SK-N-SH (cell line): ENCODE results near the gene KIAA0040. TPM values are rescaled to one million over a fixed set of nuclear protein-coding genes. Genes with fewer than 3 reads are reported as not detected.

Experiments used
- CTCF ChIA-PET: fragments of 300-600, 350-600 bp; formaldehyde crosslinking; extraction: SDS; loops from one replicate; lab custom pipeline; 2021; lab: Yijun Ruan, JAX
- POLR2A ChIA-PET: fragments of 350-600 bp; sonication (Branson Sonifier 250); formaldehyde crosslinking; extraction: SDS; loops from one replicate; lab custom pipeline; 2020; ENCODE audit warnings: antibody characterized with exemption, inconsistent platforms; lab: Yijun Ruan, JAX
- DNase-seq: peaks from one replicate; pipeline ENCODE4 v3.0.0; 2012
- H2AFZ ChIP-seq: fragments of 200-600 bp; sonication (generic); 2 replicates; pipeline ENCODE4 v1.8.1; 2016; ENCODE audit warnings: antibody characterized with exemption, mild to moderate bottlenecking, low read depth
- H3F3A ChIP-seq: fragments of 200-600 bp; sonication (generic); replicated peaks from 2 replicates; pipeline ENCODE3; 2016; ENCODE audit warnings: antibody characterized with exemption, mild to moderate bottlenecking; ENCODE audit not compliant: insufficient read depth
- H3K27ac ChIP-seq, 2 experiments: fragments of 200-500 bp in 1 of 2; fragments of 200-600 bp in 1 of 2; sonication (Bioruptor generic) in 1 of 2; sonication (generic), shearing (Covaris generic) in 1 of 2; 2 replicates each; pipeline versions ENCODE4 v1.5.1 to v1.6.1; 2014 to 2016; ENCODE audit warnings: low read depth in 2 of 2, inconsistent platforms in 1 of 2, low read length in 1 of 2, mild to moderate bottlenecking in 1 of 2, mixed read lengths in 1 of 2
- H3K27me3 ChIP-seq: fragments of 200-600 bp; sonication (generic), shearing (Covaris generic); 2 replicates; pipeline ENCODE4 v1.6.1; 2016; ENCODE audit warnings: mixed run types; ENCODE audit not compliant: insufficient read depth
- H3K36me3 ChIP-seq, 2 experiments: fragments of 200-500 bp in 1 of 2; fragments of 200-600 bp in 1 of 2; sonication (Bioruptor generic) in 1 of 2; sonication (generic) in 1 of 2; replicated peaks in 1 of 2; 2 replicates each; pipeline versions ENCODE3 to v1.5.1; 2014 to 2016; ENCODE audit warnings: low read length in 1 of 2, mild to moderate bottlenecking in 1 of 2; ENCODE audit not compliant: insufficient read depth in 2 of 2, control insufficient read depth in 1 of 2
- H3K4me1 ChIP-seq, 2 experiments: fragments of 200-500 bp in 1 of 2; fragments of 200-600 bp in 1 of 2; sonication (Bioruptor generic) in 1 of 2; sonication (generic), shearing (Covaris generic) in 1 of 2; 2 replicates each; pipeline versions ENCODE4 v1.5.1 to v1.6.1; 2014 to 2016; ENCODE audit warnings: low read depth in 1 of 2, low read length in 1 of 2, mixed run types in 1 of 2; ENCODE audit not compliant: insufficient read depth in 2 of 2, control insufficient read depth in 1 of 2
- H3K4me2 ChIP-seq: fragments of 200-600 bp; sonication (generic), shearing (Covaris generic); 2 replicates; pipeline ENCODE4 v1.6.1; 2017; ENCODE audit warnings: mixed run types
- H3K4me3 ChIP-seq, 2 experiments: fragments of 200-500 bp in 1 of 2; fragments of 200-600 bp in 1 of 2; sonication (Bioruptor generic) in 1 of 2; sonication (generic), shearing (Covaris generic) in 1 of 2; 2 replicates each; pipeline versions ENCODE4 v1.5.1 to v1.8.1; 2014 to 2016; ENCODE audit warnings: low read depth in 2 of 2, inconsistent platforms in 1 of 2, low read length in 1 of 2, mild to moderate bottlenecking in 1 of 2, mixed read lengths in 1 of 2, moderate library complexity in 1 of 2
- H3K79me2 ChIP-seq: fragments of 200-600 bp; sonication (generic); 2 replicates; pipeline ENCODE4 v1.8.1; 2017; ENCODE audit warnings: mild to moderate bottlenecking; ENCODE audit not compliant: insufficient read depth
- H3K9ac ChIP-seq: fragments of 200-600 bp; sonication (generic); 2 replicates; pipeline ENCODE4 v1.6.1; 2017; ENCODE audit warnings: mixed run types
- H3K9me2 ChIP-seq: fragments of 200-600 bp; sonication (generic); 2 replicates; pipeline ENCODE4 v1.6.1; 2017; ENCODE audit warnings: mixed run types
- H3K9me3 ChIP-seq: fragments of 200-600 bp; sonication (generic); 2 replicates; pipeline ENCODE4 v1.6.1; 2017; ENCODE audit warnings: mixed run types, mild to moderate bottlenecking, moderate library complexity
- H4K20me1 ChIP-seq: fragments of 200-600 bp; sonication (generic); 2 replicates; pipeline ENCODE4 v1.6.1; 2017; ENCODE audit warnings: mild to moderate bottlenecking, mixed run types; ENCODE audit not compliant: insufficient read depth
- CHD2 ChIP-seq: fragments of 150-350 bp; IDR thresholded peaks from 2 replicates; pipeline ENCODE4 v1.6.1; 2018; ENCODE audit warnings: low read length; ENCODE audit not compliant: partially characterized antibody
- FOXJ3 ChIP-seq: sonication (generic); formaldehyde crosslinking; IDR thresholded peaks from 2 replicates; pipeline ENCODE4 v1.5.1; 2020; ENCODE audit warnings: mild to moderate bottlenecking, missing genetic modification reagents
- GABPA ChIP-seq: IDR thresholded peaks from 2 replicates; pipeline ENCODE4 v1.4.0; 2012; ENCODE audit warnings: low read depth, mild to moderate bottlenecking
- JUND ChIP-seq: IDR thresholded peaks from 2 replicates; pipeline ENCODE4 v1.4.0; 2012
- MXI1 ChIP-seq: IDR thresholded peaks from 2 replicates; pipeline ENCODE4 v1.6.1; 2012; ENCODE audit warnings: mild to moderate bottlenecking, low read depth, low read length, improper control_type of control experiment
- NFIC ChIP-seq: IDR thresholded peaks from 2 replicates; pipeline ENCODE4 v1.4.0; 2012; ENCODE audit warnings: borderline replicate concordance
- NRF1 ChIP-seq: IDR thresholded peaks from 2 replicates; pipeline ENCODE4 v1.6.1; 2012; ENCODE audit warnings: low read depth, mild to moderate bottlenecking, low read length
- POLR2AphosphoS5 ChIP-seq: IDR thresholded peaks from 2 replicates; pipeline ENCODE4 v1.6.1; 2012; ENCODE audit warnings: low read depth, low read length
- RCOR1 ChIP-seq: fragments of 150-350 bp; IDR thresholded peaks from 2 replicates; pipeline ENCODE4 v1.6.1; 2017; ENCODE audit warnings: antibody characterized with exemption, low read length
- RXRA ChIP-seq: IDR thresholded peaks from 2 replicates; pipeline ENCODE4 v1.4.0; 2012; ENCODE audit warnings: low read depth, mild to moderate bottlenecking, borderline replicate concordance
- SIN3A ChIP-seq: IDR thresholded peaks from 2 replicates; pipeline ENCODE4 v1.6.1; 2012; ENCODE audit warnings: low read depth, mild to moderate bottlenecking, low read length, moderate library complexity, borderline replicate concordance
- SMC3 ChIP-seq: IDR thresholded peaks from 2 replicates; pipeline ENCODE4 v1.6.1; 2012; ENCODE audit warnings: low read depth, low read length, improper control_type of control experiment
- WGBS: methylation state at CpG from one replicate; pipeline ENCODE4 v1.1.6; 2017; ENCODE audit warnings: low lambda C conversion rate; 5-methylcytosine and 5-hydroxymethylcytosine counted together
- polyA plus RNA-seq, 3 experiments: library from polyadenylated mRNA; depleted of rRNA; stranded (reverse); fragments of >200 nt; gene quantifications; 2 replicates each; pipeline ENCODE4 v1.2.3, GENCODE V29; 2012
- TF ChIP-seq, protein P1 (sequence below): IDR thresholded peaks from 2 replicates; pipeline ENCODE4; 2012
- TF ChIP-seq, protein P2 (sequence below): IDR thresholded peaks from 2 replicates; pipeline ENCODE4 v1.4.0; 2012; ENCODE audit warnings: low read depth, borderline replicate concordance
- TF ChIP-seq, protein P3 (sequence below): fragments of 200-600 bp; sonication (generic); IDR thresholded peaks from 2 replicates; pipeline ENCODE4 v1.6.1; 2017; ENCODE audit warnings: antibody characterized with exemption, mild to moderate bottlenecking, moderate library complexity
- TF ChIP-seq, protein P4 (sequence below): IDR thresholded peaks from 2 replicates; pipeline ENCODE4 v1.6.1; 2012; ENCODE audit warnings: mild to moderate bottlenecking, low read depth, low read length, moderate library complexity

The KIAA0040 gene
- polyA plus RNA-seq, 1 of the 3 experiments (the other 2 are of a cell fraction), result 0.08 TPM

DNA sequence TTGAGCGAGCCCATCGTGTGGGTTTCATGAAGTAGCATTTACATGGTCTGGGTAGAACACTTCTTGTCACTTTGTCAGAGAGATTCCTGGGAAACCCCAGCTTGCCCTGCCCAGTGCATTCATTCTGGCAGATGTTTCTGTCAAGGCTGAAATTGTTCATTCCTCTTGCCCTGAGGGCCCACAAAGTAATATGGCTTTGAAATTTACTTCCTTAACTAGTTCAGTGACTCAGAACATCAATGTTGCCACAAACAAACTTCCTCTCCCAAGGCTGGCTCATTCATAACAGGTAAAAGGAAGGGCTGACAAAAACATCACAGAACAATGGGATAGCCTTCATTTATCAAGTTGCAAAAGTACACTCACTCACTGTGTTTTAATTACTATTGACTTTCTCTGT, 5.0 kb upstream of the KIAA0040 start:
- Histone ChIP-seq H3K27ac (no peak overlapping the region), H2AFZ (no peak overlapping the region), H3K4me1 (peaks cover 0 to 19% of the 10 kb centered on the region in 2 experiments; a peak in 1 of 4 replicates), H3K4me2 (no peak overlapping the region), H4K20me1 (no peaks in the 10 kb centered on the region), H3F3A (no peaks in the 10 kb centered on the region), H3K9ac (no peak overlapping the region), H3K9me2 (no peaks in the 10 kb centered on the region), H3K36me3 (no peaks in the 10 kb centered on the region), H3K4me3 (no peak overlapping the region), H3K27me3 (no peaks in the 10 kb centered on the region), H3K79me2 (no peaks in the 10 kb centered on the region), H3K9me3 (no peaks in the 10 kb centered on the region)
- no peak for DNase-seq
- WGBS, result 46% methylated on average over 2 of the region's 2 CpGs
- POLR2A ChIA-PET, result no interaction called here
- no peak for TF ChIP-seq RXRA
- TF ChIP-seq NRF1, result no peak
- TF ChIP-seq, protein P1, sequence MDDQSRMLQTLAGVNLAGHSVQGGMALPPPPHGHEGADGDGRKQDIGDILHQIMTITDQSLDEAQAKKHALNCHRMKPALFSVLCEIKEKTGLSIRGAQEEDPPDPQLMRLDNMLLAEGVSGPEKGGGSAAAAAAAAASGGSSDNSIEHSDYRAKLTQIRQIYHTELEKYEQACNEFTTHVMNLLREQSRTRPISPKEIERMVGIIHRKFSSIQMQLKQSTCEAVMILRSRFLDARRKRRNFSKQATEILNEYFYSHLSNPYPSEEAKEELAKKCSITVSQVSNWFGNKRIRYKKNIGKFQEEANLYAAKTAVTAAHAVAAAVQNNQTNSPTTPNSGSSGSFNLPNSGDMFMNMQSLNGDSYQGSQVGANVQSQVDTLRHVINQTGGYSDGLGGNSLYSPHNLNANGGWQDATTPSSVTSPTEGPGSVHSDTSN, result no peak
- no peak for TF ChIP-seq JUND
- no peak for TF ChIP-seq CHD2
- no peak for TF ChIP-seq SMC3
- TF ChIP-seq, protein P2, sequence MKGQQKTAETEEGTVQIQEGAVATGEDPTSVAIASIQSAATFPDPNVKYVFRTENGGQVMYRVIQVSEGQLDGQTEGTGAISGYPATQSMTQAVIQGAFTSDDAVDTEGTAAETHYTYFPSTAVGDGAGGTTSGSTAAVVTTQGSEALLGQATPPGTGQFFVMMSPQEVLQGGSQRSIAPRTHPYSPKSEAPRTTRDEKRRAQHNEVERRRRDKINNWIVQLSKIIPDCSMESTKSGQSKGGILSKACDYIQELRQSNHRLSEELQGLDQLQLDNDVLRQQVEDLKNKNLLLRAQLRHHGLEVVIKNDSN, result no peak
- TF ChIP-seq, protein P3, sequence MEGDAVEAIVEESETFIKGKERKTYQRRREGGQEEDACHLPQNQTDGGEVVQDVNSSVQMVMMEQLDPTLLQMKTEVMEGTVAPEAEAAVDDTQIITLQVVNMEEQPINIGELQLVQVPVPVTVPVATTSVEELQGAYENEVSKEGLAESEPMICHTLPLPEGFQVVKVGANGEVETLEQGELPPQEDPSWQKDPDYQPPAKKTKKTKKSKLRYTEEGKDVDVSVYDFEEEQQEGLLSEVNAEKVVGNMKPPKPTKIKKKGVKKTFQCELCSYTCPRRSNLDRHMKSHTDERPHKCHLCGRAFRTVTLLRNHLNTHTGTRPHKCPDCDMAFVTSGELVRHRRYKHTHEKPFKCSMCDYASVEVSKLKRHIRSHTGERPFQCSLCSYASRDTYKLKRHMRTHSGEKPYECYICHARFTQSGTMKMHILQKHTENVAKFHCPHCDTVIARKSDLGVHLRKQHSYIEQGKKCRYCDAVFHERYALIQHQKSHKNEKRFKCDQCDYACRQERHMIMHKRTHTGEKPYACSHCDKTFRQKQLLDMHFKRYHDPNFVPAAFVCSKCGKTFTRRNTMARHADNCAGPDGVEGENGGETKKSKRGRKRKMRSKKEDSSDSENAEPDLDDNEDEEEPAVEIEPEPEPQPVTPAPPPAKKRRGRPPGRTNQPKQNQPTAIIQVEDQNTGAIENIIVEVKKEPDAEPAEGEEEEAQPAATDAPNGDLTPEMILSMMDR, result no peak
- no peak for TF ChIP-seq SIN3A
- no peak for TF ChIP-seq POLR2AphosphoS5
- no peak for TF ChIP-seq RCOR1
- TF ChIP-seq NFIC, result no peak
- TF ChIP-seq, protein P4, sequence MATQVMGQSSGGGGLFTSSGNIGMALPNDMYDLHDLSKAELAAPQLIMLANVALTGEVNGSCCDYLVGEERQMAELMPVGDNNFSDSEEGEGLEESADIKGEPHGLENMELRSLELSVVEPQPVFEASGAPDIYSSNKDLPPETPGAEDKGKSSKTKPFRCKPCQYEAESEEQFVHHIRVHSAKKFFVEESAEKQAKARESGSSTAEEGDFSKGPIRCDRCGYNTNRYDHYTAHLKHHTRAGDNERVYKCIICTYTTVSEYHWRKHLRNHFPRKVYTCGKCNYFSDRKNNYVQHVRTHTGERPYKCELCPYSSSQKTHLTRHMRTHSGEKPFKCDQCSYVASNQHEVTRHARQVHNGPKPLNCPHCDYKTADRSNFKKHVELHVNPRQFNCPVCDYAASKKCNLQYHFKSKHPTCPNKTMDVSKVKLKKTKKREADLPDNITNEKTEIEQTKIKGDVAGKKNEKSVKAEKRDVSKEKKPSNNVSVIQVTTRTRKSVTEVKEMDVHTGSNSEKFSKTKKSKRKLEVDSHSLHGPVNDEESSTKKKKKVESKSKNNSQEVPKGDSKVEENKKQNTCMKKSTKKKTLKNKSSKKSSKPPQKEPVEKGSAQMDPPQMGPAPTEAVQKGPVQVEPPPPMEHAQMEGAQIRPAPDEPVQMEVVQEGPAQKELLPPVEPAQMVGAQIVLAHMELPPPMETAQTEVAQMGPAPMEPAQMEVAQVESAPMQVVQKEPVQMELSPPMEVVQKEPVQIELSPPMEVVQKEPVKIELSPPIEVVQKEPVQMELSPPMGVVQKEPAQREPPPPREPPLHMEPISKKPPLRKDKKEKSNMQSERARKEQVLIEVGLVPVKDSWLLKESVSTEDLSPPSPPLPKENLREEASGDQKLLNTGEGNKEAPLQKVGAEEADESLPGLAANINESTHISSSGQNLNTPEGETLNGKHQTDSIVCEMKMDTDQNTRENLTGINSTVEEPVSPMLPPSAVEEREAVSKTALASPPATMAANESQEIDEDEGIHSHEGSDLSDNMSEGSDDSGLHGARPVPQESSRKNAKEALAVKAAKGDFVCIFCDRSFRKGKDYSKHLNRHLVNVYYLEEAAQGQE, result no peak
- TF ChIP-seq MXI1, result no peak
- TF ChIP-seq FOXJ3 (CRISPR knock-in tag), result no peak
- no peak for TF ChIP-seq GABPA
- CTCF ChIA-PET, result interaction anchor here (0.6 to 1.5 kb wide), 4 partner anchors 42 to 150 kb away, joined by 3 to 4 read pairs (median 3); no protein-coding TSS in a partner anchor
